RKO (cell line): ENCODE results near the gene C9.
"Not testable (repeated sequence)": the region's sequence is repeated elsewhere in the genome, so short reads cannot be mapped to it uniquely, and the experiment has no call there.

Source experiments
- DNase-seq: peaks from one replicate; pipeline ENCODE4 v3.0.0-alpha.2; 2016; ENCODE audit warnings: low spot score

Gene C9

DNA sequence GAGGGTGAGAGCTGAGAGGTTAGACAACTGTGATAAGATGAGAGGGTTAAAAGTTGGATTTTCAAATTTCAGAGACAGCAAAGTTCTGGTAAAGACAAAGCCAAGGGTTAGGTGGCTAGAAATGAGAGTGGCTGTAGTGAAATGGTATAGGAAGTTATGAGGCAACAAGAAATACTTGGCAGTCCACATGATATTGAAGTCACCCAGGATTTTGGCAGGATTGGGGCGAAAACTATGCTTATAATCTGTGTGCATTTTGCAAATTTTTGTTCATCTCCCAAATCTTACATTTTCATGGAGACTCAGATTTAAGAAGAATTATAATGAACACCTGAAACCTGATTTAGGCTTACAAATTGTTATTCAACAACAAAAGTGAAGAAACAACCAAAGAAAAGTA lies 35.6 kb downstream of the C9 start:
- DNase-seq, result no peak

DNA sequence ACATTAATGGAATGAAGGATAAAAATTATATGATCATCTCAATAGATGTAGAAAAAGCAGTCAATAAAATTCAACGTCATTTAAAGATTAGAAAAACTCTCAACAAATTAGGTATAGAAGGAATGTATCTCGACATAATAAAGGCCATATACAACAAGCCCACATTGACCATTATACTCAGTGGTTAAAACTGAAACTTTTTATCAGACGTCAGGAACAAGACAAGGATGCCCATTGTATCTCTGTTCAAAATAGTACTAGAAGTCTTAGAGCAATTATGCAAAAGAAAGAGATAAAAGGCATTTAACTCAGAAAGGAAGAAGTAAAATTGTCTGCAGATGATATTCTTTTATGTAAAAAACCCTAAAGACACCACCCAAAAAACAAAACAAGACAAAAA lies 40.8 kb downstream of the C9 start:
- no peak for DNase-seq

DNA sequence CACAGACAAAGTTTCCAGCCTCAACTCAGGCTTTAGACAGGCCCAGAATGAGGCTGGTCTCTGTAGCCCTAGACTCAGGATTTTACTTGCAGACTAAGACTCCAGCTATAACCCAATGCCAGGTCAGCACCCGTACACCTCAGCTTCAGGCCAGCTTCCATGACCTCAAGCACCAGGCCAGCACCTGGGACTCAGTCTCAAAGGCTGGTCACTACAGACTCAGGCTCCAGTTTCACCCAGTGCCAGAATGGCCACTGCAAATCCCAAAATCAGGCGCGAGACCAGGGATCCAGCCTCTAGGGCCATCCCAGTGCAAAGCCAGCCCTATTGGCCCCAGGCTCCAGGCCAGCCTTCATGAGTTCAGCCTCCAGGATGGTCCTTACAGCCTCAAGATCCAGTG lies 44.9 kb downstream of the C9 start:
- DNase-seq, result no peak

DNA sequence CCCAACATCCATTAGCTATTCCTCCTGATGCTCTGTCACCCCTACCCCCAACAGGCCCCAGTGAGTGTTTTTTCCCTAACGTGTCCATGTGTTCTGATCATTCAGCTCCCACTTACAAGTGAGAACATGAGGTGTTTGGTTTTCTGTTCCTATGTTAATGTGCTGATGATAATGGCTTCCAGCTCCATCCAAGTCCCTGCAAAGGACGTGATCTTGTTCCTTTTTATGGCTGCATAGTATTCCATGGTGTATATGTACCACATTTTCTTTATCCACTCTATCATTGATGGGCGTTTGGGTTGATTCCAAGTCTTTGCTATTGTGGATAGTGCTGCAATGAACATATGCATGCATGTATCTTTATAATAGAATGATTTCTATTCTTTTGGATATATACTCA lies 47.8 kb downstream of the C9 start:
- not testable (repeated sequence) for DNase-seq

DNA sequence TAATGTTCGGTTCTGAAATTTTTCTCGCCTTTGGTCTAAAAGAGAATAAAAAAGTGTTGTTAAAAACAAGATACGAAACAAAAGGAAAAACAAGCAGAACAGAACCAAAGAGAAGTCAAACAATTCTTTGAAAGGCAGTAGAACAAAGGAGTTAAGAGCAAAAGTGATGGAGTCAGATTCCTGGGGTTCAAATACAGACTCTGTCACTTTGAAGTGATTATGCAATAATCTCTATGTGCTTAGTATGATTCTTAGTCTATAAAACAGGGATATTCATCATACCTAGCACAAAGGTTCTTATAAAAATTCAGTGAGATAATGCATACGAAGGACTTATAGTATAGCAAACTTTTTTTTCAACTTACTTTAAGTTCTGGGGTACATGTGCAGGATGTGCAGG lies 48.3 kb downstream of the C9 start:
- DNase-seq, result no peak

DNA sequence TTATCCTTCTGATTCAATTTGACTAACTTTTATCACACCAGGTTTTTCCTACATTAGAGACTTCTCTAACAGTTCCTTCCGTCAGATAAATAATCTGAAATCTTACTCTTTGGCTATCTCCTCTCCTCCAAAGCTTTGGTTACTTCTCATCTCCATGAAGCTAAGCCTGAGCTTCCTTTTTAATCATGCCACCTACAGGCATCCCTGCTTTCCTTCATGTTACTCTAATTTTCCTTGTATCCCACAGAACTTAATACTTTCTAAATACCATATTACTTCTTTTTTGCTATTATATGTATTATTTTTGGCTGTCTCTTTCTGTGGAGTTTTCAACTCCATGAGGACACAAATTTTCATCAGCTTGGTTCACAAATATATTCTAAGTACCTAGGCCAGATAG lies 49.7 kb downstream of the C9 start:
- DNase-seq, result no peak

DNA sequence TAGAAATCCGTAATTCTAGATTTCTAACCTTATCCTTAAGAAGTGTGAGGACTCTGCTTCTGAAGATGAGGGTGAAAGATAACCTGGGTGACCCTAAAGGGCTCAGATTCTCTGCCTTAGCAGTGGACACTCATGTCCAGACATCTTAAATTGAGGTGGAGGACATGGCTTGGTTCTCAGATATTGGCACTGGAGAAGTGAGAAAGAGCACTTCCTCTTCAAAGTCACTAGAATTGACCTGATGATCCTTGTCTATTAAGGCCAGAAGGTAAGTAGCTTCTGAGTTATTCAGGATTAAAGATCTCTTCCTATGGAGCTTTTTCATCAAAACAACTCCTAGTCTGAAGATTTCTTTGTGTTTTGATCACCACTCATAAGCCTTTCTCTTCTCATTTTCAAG lies 54.8 kb downstream of the C9 start:
- DNase-seq, result no peak

DNA sequence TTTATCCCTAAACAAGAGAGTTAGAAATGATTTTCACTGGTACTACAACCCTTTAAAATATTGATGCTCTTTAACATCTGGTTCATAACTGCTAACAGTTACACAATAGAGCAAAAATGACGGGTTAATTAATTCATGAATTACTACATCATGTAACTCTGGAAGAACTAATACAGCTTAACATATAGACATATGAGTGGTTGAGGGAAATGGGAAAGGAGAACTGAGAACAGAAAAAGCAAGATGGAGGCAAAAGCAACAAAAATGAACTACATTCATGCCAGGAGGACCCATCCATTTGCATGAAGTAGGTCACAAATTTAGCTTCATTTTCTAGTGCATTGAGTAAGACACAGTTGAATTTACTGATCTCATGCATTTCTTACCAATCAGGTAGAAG lies 61.8 kb downstream of the C9 start:
- DNase-seq, result no peak

DNA sequence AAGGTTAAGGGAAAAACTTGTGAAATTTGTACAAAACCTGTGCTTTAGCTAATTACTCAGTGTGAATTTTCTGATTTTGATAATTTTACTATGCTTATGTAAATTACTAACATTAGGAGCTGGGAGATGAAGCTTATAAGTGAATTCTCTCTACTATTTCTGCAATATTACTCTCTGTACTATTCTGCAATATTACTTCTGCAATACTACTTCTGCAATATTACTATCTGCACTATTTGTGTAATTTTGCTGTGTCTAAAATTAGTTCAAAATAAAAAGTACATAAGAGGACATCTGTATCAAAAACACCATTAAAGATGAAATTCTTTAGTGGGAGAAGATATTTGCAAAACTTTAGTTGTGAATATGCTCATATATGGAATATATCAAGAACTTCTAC lies 62.9 kb downstream of the C9 start:
- DNase-seq, result no peak

DNA sequence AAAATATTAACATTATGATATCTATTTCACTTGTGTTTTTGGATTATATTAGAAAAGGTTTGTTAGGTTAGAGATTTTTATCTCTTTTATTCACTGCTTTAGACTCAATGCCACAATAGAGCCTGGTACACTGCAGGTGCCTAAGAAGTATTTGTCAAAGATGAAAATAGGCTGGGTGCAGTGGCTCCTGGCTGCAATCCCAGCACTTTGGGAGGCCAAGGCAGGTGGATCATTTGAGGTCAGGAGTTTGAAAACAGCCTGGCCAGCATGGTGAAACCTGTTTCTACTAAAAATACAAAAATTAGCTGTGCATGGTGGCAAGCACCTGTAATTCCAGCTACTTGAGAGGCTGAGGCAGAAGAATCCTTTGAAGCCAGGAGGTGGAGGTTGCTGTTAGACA lies 64.3 kb downstream of the C9 start:
- no peak for DNase-seq

DNA sequence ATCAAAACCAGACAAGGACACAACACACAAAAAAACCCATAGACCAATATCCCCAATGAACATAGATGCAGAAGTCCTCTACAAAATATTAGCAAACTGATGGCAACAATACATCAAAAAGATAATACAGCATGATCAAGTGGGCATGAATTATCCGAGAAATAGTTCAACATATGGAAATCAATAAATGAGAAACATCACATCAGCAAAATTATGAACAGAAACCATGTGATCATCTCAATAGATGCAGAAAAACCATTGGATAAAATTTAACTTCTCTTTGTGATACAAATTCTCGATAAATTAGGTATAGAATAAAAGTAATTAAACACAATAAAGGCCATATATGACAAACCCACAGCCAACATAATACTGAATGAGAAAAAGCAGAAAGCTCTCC lies 69.6 kb downstream of the C9 start:
- no peak for DNase-seq

DNA sequence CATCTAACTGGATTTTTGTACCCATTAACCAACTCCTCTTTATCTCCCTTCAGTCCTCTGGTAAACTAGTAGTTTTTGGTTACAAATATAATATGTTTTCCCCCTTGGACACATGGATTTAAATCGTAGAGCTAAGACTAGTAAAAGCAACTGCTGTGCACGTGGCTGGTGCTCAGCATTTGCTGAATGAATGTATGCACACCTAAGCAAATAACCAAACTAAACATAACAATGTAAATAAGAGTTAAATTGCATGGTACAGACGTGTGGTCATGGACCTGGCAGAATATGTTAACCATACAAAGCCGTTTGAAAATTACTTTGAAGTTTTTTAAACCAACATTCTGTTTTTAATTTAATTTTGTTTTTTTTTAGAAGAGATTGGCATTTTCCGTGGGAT lies 79.7 kb downstream of the C9 start:
- no peak for DNase-seq

DNA sequence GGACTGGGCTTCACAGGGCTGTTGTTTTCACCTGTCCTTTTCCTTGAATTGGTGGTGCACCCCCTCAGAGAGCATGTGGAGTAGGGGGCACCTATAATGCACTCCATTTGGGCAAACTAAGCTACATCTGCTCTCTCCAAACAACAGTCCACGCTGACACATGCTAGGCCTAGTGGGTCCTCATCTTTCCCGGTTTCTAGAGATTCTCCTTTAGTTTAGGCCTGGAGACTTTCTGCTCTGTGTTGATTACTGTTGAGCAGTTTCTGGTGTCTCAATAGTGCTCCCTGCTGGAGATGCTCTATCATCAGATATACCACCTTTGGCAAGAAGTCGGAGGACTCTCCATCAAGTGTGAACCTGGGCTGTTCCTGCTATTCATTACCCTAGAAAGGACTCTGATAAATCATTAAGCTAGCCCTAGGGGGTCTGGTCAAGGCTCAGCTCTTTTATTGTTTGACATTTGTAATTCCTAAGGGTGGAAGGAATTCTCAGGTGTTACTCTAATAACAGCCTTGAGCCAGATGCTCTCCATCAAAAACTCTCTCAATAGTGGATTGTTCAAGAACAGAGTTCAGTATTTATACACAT lies 81.0 kb downstream of the C9 start:
- no peak for DNase-seq

DNA sequence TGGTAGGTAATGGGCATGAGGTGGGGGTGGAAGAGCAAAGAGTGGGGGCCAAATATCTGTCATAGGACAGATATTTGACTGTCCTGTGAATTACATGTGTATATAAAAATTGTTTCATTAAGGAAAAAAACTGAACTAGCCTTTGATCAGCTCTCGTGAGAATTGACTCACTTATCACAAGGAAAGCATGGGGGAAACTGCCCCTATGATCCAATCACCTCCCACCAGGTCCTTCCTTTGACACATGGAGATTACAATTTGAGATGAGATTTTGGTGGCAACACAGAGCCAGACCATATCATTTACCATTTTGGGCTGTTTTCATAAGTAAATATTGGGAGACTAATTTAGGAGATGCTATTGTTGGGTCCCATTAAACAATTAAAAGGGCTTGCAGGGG lies 81.7 kb downstream of the C9 start:
- no peak for DNase-seq

DNA sequence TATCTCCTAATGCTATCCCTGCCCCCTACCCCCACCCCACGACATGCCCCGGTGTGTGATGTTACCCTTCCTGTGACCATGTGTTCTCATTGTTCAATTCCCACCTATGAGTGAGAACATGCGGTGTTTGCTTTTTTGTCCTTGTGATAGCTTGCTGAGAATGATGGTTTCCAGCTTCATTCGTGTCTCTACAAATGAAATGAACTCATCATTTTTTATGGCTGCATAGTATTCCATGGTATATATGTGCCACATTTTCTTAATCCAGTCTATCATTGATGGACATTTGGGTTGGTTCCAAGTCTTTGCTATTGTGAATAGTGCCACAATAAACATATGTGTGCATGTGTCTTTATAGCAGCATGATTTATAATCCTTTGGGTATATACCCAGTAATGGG lies 88.4 kb downstream of the C9 start:
- not testable (repeated sequence) for DNase-seq

DNA sequence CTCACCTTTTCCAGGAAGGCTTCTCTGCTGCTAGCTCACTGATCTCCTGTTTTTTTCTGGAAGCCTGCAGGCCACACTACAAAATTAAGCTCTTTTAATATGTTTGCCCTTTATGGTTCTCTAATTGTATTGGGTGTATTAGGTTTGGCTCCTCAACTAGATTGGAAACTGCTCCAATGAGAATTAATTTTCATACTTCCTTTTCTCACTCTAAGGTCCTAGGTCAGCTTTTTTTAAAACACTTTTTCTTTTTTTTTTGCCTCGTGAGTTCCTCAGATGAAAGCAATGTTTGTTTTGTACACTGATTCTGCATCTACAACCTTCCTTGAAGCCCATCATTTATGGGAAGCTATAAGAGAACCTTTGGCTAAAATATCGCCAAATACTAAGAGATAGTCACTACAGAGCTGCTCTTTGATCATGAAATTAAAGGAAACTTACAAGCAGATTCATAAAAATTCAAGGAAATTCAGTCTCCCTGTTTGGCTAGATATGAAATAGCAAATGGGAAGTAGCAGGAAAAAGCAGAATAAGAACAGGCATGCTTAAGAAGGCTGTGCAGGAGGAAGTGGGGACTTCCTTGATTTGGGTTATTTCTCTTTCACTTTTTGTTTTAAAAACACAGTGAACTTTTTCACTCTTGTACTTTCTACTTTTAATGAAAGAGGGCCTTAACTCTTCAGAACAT lies 89.8 kb downstream of the C9 start:
- no peak for DNase-seq

DNA sequence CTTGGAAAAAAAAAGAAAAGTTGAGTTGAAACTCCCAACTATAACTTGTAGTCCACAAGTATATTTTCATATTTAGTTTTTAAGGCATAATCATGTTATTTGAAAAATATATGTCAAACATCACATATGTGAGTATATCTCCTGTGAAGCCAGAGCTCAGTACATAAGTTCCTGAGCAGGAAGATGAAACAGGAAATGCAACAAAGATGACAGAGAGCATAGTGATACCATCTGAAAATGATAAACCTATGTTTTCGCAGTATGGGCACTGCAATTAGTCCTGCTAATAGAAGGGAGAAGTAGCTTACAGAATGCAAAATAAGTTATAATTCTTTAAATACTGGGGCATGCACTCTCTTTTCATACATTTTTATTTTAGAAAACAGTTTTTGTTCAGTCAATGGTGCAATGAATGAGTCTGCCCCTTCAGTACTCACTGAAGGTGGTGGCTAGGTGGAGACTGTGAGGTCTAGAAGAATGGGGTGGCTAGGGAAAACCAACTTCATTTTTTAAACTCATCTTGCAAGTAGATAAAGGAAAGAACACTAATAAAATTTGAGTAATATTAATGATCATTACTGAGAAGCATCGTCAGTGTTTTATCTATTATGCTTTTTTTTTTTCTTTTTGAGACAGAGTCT lies 90.9 kb downstream of the C9 start:
- DNase-seq, result no peak

DNA sequence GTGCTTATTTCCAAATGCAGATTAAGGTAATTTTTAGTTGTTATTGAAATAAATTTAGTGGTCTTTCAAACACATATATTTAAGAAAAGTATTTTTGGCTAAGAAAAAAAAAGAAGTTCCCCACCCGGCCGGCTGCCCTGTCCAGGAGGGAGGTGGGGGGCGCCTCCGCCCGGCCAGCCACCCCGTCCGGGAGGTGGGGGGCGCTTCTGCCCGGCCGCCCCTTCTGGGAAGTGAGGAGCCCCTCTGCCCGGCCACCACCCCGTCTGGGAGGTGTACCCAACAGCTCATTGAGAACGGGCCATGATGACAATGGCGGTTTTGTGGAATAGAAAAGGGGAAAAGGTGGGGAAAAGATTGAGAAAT lies 91.4 kb downstream of the C9 start:
- DNase-seq, result not testable (repeated sequence)

DNA sequence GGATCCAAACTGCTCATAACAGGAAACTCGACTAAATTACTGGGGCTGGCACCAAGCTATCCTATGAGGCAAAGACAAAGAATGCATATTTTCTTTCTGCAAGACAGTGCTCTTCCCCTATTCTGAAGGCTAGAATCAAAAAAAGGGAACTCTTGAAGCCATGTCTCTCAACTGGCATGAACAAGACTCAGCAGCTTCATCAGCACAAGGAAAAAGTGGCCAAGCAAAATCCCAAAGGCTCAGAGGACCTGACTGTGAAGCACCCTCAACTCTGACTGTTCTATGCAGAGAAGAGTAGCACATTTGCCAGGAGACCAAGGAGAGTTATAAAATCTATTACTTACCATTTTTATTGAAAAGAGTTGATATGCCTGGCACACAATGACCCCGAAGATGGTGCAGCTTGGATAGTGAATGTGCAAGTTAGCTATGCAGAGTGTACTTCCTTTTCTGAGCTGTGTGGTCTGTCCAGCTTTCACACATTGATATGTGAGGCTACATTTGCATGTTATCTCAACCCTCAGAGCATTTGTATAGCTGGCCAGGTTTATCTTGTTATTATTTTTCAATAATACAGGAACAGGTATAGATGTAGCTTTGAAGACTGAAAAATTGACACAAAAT lies 94.0 kb downstream of the C9 start:
- DNase-seq, result no peak

DNA sequence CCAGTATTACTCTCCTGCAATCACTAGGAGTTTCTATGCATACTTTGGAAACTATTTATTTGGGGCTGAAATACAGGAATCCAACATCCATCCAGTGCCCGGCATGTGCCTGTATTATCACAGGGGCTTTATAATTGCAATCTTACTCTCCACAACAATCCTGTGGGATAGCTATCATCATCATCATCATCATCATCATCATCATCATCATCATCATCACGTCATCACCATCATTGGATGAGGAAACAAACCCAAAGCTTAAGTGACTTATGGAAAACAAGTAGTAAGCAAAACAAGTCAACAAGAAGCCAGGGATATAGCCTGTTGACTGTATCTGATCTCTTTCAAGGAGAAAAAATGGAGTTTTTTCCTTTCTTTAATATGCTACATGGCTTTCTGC lies 97.1 kb downstream of the C9 start:
- no peak for DNase-seq

DNA sequence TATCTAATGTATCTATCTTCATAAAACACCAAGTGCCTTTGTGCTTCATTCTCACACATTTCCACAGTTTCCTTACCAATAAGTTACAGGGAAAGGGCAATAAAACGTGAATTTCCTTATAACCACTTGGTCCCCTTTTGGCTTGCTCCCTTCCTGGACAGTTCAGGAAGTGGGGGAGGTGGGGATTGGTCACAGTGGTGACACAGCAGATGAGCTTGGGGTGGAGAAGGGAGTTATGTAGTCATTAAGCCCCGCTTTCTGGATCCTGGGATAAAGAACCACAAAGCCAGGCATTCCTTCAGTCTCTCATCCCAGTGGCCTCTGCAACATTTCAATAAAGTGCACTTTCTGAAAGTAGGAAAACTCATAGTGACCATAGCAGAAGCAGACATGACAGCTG lies 97.9 kb downstream of the C9 start:
- DNase-seq, result no peak

DNA sequence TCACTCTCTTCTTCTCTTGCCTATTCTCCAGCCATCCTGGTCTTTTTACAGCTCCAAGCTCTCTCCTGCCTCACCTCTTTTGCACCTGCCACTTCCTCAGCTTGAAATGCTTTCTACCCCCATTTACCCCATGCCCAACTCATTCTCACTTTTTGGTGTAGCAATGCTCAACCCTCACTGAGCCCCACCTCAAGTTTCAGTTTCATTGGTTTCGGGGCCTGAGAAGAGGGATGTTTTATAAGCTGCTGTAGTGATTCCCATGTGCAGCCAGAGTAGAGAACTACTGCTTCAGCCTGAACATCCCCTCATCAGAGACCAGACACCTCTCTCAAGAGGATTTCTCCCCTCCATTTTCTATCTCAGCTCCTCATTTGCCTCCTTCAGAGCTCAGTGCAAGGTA lies 99.8 kb downstream of the C9 start:
- no peak for DNase-seq

DNA sequence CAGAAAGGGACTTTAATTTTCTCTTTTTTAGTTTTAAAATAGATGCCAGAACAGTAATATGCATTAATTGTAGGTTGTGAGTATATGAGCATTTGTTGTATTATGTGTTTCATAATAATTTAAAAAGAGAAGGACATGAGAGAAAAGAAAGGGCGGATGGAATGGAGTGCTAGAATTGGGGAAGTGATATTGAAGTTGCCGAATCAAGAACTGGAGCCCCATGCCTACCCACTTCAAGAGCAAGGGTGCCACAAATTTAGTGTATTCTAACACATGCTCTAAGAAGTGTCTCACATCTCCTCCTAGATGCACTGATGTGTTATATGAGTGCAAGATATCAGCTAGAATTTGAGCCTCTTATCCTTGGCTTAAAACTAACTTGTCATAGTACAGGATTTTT lies 101.3 kb downstream of the C9 start:
- no peak for DNase-seq

DNA sequence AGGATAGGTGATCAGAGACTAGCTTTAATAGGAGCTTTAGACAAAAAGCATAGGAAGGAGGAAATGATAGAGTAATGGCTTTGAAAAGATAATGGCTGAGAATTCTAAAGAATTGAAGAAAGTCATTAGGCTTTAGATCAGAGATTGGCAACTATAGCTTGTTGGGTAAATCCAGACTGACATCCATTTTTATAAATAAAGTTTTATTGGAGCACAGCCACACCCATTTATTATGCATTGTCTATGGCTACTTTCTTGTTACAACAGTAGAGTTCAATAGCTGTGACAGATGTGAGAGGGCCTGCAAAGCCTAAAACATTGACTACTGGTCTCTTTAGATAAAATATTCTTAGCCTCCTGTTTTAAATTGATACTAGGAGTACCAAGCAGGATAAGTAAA lies 104.2 kb downstream of the C9 start:
- no peak for DNase-seq
